ENCODE measurements around the gene GRK5.

The GRK5 gene

DNA sequence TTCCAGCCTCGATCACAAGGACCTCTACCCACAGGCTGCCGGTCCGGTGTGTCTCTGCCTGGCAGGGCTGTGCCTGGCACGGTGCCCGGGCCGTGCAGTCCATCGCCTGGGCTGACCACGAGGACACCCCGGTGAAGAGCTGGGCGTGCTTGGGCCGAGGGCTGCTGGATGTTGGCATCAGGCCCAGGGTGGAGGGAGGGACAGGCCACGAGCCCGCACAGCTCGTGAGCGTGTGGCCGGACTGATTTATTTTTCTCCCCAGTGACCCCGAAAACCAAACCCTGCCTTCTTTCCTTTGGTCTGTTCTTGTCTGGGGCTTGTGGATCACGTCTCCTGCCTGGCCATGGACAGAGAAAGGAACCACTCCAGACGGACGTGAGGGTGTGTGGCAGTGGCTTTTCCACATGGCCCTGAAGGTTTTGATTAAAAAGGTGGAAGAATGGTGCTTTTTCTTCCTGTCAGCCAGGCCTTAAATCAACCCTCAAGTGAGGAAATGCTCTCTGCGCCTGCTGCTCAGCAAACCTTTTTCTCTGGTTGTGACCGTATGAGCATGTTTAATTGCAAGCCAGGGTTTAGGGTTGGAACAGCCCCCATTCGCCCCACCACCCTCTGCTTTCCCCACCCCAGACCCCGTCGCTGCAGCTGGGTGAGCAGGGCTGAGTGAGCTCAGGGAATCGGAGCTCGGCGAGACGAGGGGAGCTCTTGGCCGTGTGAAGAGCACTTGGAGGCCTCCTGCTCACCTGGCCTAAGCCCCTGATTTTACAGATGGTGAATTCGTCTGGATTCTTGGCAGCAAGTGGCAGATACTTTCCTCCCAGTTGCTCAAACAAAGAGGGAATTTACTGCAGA is 205.1 kb downstream of the GRK5 start:
- no peak for FAIRE-seq

DNA sequence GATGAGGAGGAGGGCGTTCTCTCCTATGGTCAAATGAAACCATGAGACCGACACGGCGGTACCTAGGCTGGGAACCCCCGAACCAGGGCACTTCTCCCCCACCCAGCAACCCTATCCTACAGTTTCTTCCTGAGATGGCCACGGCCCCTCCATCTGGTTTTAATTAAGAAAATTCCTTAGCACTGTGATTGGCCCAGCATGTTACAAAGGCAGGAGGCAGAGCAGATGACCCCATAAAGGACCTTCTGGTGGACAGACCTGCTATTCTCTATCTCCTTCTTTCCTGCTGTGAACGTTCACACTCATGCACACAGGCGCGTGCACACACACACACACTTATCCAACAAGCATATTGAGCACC is 205.7 kb downstream of the GRK5 start:
- no peak for FAIRE-seq

DNA sequence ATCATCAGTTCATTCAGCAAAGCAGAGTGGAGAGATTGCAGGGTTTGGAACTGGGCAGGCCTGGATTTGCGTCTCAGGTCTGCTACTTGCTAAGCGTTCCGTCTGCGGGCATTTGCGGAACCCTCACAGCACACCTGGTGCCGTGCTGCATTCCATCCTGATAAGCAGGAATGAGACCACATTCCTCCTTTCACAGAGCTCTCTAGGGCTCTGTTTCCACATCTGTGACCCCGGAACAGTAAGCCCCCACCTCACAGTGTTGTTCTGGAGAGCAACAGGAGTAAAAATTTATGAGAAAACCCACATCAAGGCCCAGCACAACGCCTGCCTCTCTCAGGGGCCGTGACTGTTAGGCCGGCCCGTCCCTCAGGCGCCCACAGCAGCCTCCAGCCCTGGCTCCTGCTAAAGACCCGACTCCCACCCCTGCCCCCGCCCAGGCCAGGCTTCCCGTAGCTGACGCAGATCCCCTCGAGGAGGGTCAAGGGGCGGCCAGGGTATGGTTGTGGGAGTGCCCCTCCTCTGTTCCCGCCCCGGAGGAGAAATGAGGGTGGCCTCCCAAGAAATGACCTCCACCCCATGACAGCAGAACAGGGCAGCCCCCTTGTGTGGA is 206.2 kb downstream of the GRK5 start:
- FAIRE-seq = no peak

DNA sequence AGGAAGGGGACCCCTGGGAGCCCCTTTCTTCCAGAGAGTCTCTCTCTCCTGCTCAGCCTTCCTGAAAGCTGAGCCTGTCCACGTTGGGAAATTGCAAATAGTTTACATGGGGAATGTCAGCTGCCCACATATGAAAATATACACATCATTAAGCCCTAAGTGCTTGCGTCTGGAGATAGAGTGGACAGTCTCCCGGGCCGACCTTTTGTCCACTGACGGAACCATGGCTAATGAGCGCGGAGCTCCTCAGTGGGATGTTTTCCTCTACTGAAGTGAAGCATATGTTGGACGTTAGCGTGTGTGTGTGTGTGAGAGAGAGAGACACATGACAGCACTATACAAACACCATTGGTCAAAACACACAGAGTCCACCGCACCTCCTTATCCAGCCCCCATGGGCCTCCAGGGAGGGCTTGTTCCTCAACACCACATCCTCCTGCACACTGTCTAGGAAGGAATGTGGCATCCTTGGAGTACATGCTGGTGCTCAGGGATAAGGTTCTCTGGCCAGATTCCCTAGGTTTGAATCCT is 206.8 kb downstream of the GRK5 start:
- no peak for FAIRE-seq

DNA sequence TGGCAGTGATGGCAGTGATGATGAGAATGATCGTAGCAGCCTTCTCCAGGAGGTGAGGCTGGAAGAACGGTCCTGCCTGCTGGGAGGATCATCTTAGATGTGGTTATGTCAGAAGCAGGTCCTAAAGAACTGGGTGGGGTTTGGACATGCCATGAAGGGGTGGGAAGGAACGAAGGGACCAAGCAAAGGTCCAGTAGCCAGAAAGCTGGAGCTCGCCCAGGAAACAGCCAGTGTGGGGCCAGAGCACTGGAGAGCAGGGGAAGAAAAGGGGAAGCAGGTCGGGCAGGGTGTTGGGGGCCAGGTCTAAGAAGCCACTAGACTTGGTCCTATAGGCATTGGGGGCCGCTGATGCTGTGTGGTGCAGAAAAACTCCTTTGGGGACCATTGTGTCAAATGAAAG is 207.8 kb downstream of the GRK5 start:
- no peak for FAIRE-seq

DNA sequence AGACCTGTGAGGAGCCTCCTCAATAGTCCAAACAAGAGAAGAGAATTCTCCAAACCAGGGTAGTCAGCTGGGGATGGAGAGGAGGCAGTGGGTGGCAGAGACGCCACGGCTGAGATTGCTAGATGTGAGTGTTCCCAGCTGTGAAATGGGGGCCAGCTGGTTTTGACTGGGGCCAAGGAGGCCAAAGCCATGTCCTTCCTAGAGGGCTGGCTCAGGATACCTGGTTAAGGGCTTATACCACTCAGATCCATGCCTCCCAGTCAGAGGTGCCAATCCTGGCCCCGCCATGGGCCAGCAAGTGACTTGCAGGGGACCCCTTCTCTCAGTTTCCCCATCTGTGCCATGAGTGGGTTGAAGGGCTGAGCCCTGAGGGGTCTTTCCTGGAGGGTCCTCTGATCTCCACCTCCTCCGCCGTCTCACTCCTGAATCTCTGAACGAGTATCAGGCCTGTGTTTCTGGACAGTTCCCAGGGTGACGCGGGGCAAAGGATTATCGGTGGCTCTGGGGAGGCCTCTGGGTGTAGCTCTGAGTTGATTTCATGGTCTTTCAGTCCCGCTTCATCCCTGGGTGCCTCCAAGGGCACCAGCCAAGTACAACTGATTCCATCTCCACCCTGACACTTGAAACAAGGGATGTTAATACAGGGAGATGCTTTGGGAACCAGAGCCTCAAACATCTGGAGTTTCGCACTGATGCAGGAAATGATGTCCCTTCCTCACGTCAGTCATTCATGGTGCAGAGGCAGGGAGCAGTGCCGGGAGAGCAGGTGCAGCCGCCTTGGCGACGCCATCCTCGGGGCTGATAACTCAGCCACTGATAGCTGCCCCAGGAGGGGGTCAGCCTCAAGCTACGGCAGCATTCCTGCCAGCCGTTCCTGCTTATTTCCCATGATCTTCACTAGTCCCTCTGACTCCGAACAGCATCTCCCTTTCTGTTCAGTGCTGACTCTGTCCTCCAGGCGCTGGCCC is 208.4 kb downstream of the GRK5 start:
- no peak for FAIRE-seq

DNA sequence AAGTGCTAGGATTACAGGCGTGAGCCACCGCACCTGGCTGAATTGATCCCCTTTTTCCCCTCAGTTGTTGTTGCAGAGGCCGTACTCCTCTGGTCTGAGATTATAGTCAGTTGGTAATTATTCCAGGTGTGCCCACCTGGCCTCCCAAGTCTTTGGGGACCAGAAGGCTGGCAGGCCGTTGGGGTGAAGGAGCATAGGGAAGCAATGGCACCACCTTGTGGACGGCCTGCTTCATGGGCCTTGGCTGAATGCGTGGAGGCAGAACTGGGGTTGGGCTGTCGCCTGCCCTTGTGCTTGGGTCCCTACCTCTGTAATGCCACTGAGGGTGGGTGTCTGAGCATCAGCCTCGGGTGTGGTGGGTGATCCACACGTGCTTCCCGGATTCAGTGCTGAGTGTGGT is 209.5 kb downstream of the GRK5 start:
- no peak for FAIRE-seq

DNA sequence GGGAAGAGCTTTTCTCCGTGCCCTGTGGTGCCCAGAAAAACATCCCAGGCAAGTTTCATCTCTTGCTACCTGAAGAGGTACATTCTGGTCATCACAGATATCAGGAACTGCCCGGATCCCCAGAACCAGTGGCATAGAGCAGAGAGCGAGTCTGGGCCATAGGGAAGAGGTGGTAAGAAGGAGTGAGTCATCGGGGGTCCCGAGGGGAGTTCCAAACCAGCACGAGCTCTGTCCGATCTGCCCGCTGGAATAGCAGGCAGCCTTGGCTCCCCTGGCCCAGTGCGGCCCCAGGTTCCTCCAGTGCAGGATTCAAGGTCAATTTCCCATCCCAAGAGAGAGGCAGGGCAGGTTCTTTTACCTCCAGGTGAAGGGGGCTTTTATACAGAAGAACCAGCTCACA is 210.5 kb downstream of the GRK5 start:
- no peak for FAIRE-seq

DNA sequence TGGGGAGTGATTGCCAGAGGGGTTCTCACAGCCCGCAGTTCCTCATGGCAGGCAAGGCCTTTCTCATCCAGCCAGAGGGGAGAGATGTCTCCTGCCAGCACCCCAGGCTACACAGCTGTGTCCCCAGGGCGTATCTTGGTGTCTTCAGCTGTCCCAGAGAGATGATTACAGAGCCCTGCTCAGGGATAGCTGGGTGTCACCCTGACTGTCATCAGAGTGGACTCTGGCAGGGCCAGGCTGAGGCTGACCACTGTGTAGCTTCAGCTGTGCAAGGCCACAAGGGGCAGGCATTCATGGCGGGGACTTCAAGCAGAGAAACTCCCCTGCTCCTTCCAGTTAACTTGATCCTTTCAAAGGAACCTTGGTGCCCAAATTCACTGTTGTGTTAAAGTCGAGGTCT is 211.0 kb downstream of the GRK5 start:
- FAIRE-seq = no peak

DNA sequence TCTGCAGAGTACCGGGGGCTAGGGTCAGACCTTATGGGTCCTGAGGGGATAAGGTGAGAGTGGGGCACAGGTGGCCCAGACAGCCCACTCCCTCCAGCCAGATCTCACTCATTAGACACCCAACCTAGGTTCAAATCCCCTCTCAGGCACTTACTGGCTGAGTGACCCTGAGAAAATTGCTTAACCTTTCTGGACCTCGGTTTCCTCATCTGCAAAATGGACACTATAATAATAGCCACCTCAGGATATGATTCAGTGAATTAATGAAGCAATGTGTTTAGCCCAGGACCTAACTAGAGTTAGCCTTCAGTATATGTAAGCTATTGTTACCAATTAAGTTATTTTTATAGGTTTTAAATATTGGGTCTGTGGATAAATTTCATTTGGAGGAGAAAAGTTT is 212.6 kb downstream of the GRK5 start:
- FAIRE-seq = no peak

DNA sequence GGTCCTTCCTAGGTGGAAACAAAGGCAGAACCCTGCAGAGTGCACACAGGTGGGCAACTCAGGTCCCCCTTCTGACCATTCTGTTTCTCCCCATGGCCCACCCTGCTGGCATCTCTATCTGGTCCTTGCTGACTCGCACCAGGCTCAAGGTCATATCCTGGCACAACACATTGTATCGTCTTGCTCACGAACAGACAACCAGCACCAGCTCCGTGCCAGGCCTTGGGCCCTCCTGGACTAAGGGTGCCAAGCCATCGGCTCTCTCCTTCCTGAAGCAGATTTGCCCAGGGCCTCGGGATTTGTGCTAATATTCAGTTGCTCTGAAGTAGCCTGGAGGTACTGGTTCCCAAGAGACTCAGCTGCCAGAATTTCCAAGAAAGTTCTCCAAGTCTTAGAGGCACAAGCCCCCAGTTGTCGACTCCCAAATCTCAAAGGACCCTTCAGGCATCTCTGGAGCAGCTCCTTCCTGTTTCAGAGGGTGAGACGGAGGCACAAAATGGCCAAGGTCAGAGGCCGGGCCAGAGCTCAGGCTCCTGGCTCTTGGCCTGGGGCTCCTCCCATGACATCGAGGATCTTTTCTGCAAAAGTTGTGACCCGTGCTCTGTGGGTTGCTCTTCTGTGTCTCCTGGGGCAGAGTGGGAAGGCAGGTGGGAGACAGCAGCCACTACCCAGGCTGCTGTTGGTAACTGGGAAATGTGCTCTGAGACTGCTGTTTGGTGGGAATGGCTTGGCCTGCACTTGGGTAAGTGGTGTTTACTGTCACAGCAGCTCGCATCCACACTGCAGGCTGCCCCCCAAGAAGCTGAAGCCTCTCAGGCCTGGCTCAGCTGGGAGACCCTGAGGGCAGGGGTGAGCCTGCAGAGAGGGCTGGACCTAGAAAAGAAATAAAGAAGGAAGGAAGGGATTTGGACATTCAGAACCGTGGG is 213.8 kb downstream of the GRK5 start:
- no peak for FAIRE-seq

DNA sequence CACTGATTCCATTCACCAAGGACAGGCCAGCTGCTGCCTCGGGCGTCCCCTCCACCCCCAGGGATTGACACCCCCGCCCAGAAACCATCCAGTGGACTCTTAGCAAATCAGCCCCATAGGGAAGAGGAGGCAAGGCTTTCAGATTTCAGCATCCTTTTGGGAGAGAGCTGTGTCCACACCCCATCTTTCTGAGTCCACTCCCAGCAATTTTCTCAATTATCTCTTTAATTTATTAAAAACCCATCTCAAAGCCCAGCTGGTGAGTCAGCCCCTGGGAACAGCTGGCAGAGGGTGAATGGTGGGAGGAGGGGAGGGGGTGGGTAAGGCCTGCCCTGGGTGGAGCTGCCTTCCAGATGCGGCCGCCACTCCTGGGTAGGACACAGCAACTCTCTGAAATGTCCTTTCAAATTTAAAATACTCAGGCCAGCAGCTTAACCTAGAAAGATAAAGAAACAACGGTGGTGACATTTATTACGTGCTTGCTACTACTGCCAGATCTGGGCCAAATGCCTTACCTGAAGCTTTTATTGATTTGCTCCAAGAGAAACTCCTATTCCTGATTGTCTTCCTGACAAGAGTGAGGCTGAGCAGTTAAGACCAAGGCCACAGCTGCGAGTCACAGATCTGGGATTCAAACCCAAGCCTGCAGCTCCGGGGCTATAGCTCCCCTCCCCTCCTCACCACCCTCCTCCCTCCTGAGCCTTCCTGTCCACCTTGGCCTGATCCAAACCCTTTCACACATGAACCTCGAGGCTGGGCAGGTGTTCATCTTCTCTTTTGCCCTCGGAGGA is 214.7 kb downstream of the GRK5 start:
- FAIRE-seq = no peak

DNA sequence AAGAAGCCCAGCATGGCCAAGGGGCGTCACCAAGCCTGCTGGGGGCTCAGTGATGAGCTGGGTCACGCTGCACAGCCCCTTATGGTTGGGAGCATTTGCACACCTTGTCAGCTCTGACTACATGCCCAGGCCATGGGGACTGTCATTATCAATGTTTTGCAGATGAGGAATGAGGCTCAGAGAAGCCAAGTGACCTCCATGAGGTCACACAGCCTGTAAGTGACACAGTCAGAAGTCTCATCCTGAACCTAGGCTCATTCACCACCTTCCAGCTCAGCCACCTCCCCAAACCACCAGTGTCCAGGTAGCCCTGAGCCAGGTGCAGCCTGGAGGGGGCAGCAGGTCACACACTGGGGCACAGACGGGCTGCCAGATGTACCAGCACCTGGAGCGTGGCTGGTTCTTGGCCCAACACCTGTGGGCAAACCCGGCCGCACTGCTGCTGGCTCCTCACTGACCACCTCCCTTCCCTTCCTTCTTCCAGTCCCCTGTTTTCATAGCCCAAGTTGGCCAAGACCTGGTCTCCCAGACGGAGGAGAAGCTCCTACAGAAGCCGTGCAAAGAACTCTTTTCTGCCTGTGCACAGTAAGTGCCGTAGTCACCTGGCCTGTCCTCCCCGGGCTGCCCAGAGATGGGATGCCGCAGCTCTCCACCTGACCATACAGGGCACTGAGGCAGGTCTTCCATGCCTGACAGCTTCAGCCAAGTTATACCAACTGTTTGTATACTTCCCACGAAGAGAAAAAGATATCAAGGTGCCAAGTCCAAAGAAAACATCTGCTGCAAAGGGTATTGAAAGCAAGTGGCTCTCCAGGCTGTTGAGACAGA is 215.5 kb downstream of the GRK5 start:
- FAIRE-seq = no peak

DNA sequence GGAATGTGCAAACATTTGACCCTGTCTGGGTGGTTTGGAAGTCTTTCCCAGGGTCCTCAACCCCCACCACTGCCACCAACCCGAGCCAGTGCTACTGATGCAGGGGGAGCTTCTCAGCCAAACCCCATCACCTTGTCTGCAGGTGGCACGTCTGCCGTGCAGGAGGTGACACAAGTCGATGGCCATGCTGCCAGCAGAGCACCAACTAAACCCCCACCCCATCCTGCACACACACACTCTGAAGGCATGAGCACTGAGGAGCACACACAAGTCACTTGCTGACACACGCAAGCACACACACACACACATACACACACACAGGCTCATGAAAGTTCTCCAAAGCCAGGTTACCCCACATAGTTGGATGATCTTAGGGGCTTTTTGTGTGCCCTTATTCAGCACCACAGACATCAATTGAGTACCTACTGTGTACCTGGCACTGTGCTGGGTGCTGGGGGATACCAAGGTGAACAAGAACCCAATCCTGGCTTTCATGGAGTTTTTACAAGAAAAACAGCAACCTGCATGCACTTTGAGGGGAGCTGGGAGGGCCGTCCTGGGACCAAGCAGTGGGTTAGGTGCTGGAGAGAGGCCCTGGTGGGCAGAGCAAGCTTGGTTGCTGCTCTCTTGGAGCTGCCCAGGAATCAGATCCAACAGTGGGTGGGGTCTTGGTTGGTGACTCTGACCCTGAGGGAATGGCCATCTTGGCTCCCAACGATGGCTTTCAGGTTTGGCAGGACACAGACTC is 216.3 kb downstream of the GRK5 start:
- no peak for FAIRE-seq

DNA sequence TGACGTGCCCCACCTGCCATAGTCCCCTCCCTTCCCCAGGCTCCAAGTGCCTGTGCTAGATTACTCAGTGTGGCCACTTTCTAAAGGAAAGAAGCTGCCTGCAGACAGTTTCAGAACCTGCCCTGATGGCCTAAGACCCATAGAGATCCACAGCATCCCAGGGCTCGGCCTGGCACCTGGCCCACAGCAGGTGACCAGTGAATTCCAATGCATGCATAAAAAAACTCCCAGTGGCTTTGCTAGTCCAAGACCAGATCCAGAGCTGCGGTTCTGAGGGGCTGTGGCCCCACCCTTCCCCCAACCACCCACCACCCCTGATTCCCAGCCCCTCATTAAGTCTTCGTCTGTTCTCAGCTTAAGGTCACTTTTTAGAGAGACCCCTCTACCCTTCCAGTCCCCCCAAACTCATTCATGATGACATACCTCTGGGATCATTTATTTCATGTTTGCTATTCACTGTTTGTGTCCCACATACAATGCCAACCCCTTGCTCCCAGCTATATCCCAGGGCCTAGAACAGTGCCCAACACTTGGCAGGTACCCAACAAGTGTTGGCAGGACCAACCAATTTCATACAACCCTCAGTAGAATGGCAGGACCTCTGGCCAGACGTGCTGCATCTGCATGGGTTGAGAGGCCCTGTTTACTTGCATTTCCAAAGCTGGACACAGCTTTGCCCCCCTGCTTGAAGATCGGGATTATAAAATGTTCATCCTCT is 217.0 kb downstream of the GRK5 start:
- no peak for FAIRE-seq

DNA sequence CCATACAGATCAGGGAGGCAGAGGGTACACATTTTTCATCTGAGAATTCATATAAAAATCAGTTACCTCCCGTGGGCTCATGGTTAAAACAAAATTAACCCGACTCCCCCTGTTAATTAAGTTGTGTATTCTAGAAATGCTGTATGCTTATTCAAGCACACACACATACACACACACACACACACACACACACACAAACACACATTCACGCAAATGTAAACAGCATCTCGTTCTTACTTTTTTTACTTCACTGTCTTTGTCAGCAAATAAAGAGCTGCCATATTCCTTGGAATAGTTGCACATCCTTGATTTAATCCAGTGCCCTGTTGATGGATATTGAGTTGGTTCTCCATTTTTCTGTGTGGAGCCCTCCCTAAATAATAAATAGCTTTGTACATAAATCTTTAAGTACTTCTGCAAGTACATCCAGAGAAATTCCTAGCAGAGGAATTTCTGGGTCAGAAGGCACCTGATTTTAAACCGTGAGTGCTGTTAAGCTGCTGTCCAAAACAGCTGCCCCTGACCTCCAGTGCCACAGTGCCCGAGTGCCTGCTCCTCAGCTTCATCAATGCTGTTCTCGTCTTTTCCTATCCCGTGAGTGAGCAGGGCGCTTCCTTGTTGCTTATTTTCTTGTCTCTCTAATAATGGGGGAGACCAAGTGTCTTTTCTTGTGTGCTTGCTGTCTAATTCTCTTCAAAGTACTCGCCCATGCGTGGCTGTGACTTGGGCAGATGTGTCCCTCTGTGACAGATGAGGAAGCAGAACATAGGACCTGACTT is 217.9 kb downstream of the GRK5 start:
- FAIRE-seq = no peak

DNA sequence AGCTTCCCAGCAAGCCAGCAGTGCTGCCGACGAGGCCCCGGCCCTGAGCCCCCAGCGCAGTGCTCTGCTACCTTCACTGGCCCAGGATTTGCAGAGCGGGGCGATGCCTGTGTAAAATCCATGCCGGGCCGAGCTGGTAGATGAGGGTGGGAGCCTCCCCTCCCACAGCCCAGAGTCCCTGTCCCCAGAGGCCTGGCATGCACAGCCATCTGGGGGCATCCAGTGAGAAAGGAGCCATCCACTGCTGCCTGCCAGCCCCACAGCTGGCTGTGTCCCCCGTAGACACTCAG is 218.5 kb downstream of the GRK5 start:
- FAIRE-seq = no peak

DNA sequence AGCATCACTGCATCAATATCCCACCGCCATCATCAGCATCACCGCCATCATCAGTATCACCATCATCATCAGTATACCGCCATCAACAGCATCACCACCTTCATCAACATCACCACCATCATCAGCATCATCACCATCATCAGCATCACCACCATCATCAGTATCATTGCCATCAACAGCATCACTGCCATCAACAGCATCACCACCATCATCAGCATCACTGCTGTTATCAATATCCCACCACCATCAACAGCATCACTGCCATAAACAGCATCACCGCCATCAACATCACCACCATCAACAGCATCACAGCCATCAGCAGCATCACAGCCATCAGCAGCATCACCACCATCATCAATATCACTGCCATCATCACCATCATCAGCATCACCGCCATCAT is 219.3 kb downstream of the GRK5 start:
- no peak for FAIRE-seq

Measured in TTC549 (cell line).